Measurements from ENCODE around the gene SWSAP1.
"Not testable (repeated sequence)": the region's sequence is repeated elsewhere in the genome, so short reads cannot be mapped to it uniquely, and the experiment has no call there.

SWSAP1 gene, protein sequence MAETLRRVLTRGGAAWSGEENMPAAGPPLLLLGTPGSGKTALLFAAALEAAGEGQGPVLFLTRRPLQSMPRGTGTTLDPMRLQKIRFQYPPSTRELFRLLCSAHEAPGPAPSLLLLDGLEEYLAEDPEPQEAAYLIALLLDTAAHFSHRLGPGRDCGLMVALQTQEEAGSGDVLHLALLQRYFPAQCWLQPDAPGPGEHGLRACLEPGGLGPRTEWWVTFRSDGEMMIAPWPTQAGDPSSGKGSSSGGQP

DNA sequence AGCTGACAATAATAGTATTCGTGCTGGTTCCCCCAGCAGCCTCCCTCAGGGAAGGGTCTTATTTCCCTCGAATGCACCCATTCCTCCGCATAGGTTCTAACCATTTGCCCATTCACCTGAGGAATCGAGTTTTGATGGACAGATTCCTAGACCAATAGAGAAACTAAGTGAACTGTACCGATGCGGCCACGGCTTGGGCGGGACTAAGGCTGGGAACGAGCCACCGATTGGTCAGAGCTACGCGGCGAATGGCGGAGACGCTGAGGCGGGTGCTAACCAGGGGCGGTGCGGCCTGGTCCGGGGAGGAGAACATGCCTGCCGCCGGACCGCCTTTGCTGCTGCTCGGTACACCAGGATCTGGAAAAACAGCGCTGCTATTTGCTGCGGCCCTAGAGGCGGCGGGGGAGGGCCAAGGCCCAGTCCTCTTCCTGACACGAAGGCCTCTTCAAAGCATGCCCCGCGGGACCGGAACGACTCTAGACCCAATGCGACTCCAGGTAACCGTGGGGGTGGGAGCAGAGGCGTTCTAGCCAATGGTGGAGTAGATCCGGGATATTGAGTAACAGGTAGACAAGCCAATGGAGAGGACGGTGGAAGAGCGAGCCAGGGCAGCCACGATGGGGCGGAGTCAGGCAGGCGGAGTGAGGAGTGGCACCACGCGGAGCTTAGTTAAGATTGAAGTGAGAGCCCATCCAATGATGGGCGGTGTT lies at the start of gene SWSAP1:
Gene SWSAP1, plus strand, starts transcription at position 234 of the 710 bp plus-strand sequence. Its CDS starts 15 bp downstream, at position 249.
- TF ChIP-seq JUND (IDR thresholded peaks at IDR 0.05; ENCODE audit: low read depth), result no peak
- peak; percentile 98 to 99 for DNase-seq (ENCODE audit: low read depth in 1 of 2, low spot score in 1 of 2)
- in situ Hi-C loops (cut with HindIII; ENCODE audit: low pct_unique_long_range_greater_than_20kb, low sequenced_read_pairs), result no loop called here

DNA sequence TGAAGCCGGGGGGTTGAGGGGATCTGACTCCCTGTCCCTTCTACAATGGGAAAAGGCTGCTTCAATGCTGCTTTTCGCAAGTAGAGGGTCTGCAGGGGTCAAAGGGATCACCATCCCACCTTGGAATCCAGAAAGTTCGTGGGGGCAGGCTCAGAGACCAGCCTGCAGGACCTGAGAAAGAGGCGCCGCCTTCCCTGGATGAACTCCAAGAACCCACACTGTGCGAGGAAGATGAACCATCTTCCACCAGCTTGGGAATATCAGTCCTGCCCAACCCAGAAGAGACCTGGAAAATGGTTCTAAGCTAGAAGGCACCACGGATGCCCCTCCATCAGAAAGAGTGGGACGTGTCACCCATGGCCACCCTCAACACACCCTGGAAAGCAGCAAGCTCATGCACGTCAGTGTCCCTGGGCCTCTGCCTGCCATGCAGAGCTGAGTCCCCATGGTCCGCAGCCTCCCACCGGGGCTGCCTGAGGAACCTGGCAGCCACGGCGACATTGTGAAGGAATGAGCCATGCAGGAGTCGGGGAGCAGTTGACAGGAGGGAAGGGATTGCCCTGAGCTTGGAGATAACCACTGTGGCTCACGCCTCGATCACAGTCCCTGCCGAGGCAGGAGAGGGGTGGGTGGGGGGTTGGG lies 49.6 kb upstream of the SWSAP1 start:
- TF ChIP-seq JUND (IDR thresholded peaks at IDR 0.05; ENCODE audit: low read depth), result no peak
- in situ Hi-C loops (cut with HindIII; ENCODE audit: low pct_unique_long_range_greater_than_20kb, low sequenced_read_pairs), result no loop called here
- no peak for DNase-seq (ENCODE audit: low read depth in 1 of 2, low spot score in 1 of 2)

DNA sequence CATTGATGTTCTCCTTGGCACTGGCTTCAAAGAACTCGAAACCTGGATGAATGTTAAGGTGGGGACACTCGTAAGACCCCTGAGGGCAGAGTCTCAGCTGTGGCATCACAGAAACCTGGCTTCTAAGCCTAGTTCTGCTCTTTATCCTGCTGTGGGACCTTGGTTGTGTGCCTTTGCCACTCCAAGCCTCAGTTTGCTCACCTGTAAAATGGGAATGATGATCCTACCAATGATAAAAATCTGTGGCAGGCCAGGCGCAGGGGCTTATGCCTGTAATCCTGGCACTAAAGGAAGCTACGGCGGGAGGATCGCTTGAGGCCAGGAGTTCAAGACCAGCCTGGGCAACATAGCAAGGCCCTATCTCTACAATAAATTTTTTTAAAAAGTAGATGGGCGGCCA lies 48.9 kb upstream of the SWSAP1 start:
- TF ChIP-seq JUND (IDR thresholded peaks at IDR 0.05; ENCODE audit: low read depth), result no peak
- in situ Hi-C loops (cut with HindIII; ENCODE audit: low pct_unique_long_range_greater_than_20kb, low sequenced_read_pairs), result no loop called here
- DNase-seq (ENCODE audit: low read depth in 1 of 2, low spot score in 1 of 2), result no peak

DNA sequence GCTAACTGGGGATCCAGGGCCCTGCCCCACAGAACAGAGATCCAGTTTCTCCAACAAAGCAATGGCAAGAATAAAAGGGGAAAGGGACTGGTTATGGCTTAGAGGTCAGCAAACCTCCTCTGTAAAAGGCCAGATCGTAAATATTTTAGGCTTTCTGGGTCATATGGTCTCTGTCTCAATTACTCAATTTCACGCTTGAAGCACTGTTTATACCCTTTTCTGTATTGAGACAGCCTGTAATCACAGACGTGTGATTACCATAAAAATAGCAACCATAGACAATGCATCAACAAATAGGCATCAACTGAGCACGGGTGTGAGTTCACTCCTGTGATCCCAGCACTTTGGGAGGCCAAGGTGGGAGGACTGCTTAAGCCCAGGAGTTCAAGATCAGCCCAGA lies 44.3 kb upstream of the SWSAP1 start:
- in situ Hi-C loops (cut with HindIII; ENCODE audit: low pct_unique_long_range_greater_than_20kb, low sequenced_read_pairs), result no loop called here
- no peak for DNase-seq (ENCODE audit: low read depth in 1 of 2, low spot score in 1 of 2)
- no peak for TF ChIP-seq JUND (IDR thresholded peaks at IDR 0.05; ENCODE audit: low read depth)

DNA sequence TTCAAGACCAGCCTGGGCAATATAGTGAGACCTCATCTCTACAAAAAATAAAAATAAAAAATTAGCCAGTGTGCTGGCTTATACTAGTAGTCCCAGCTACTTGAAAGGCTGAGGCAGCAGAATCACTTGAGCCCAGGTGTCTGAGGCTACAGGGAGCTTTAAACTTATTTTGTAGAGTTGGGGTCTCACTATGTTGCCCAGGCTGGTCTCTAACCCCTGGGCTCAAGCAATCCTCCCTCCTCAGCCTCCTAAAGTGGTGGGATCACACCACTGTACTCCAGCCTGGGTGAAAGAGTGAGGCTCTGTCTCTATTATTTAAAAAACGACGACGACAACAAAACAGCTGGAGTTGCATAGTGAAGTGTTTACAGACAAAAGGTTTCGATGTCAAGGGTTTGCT lies 43.0 kb upstream of the SWSAP1 start:
- in situ Hi-C loops (cut with HindIII; ENCODE audit: low pct_unique_long_range_greater_than_20kb, low sequenced_read_pairs), result no loop called here
- DNase-seq (ENCODE audit: low read depth in 1 of 2, low spot score in 1 of 2), result no peak
- TF ChIP-seq JUND (IDR thresholded peaks at IDR 0.05; ENCODE audit: low read depth), result no peak

DNA sequence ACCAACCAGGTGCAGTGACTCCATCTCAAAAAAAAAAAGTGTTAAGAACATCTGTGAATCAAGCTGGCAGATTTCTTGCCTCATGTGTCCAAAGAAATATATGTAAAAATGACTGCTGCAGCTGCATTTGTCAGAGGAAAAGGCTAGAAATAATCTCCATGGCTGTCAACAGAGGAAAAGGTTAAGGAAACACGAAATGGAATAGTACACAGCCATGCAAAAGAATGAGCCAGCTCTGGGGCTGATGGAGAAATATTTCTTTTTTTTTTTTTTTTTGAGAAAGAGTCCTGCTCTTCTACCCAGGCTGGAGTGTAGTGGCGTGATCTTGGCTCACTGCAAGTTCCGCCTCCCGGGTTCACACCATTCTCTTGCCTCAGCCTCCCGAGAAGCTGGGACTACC lies 41.6 kb upstream of the SWSAP1 start:
- in situ Hi-C loops (cut with HindIII; ENCODE audit: low pct_unique_long_range_greater_than_20kb, low sequenced_read_pairs), result no loop called here
- DNase-seq (ENCODE audit: low read depth in 1 of 2, low spot score in 1 of 2), result no peak
- no peak for TF ChIP-seq JUND (IDR thresholded peaks at IDR 0.05; ENCODE audit: low read depth)

DNA sequence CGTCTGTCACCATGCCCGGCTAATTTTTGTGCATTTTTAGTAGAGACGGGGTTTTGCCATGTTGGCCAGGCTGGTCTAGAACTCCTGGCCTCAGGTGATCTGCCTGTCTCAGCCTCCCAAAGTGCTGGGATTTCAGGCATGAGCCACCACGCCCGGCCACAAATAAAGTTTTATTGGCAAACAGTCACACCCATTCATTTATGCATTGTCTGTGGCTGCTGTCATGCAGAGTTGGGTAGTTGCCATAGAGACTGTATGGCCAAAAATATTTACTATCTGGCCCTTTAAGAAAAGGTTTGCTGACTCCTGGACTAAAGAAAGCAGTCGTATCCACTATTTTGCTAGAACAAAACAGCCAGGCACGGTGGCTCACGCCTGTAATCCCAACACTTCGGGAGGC lies 40.6 kb upstream of the SWSAP1 start:
- in situ Hi-C loops (cut with HindIII; ENCODE audit: low pct_unique_long_range_greater_than_20kb, low sequenced_read_pairs); DNase-seq (ENCODE audit: low read depth in 1 of 2, low spot score in 1 of 2): not testable (repeated sequence)

DNA sequence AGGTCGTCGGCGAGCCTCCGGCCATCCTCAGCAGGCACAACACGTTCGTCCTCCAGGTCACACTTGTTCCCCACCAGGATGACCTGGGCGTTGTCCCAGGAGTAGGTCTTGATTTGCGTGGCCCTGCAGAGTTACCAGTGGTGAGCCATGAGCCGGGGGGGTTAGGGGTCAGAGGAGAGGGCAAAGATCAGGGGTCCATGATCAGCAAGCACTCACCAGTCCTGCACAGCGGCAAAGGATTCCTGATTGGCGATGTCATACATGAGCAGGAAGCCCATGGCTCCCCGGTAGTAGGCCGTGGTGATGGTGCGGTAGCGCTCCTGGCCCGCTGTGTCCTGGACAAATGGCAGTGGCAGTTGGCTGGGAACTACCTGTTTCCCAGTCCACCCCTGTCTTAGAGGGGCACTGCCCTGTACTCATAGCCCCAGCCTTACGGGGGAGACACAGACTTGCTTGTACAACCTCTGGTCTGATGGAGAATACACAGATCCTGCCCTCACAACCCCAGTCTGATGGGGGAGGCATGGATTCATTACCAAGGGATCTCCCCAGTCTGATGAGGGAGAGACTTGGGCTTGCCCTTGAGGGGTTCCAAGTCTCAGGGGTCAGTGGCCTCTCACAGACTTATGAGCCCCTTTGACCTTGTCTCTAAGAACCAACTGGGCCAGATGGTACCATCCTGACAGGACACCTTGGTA lies 38.9 kb upstream of the SWSAP1 start:
- no peak for TF ChIP-seq JUND (IDR thresholded peaks at IDR 0.05; ENCODE audit: low read depth)
- in situ Hi-C loops (cut with HindIII; ENCODE audit: low pct_unique_long_range_greater_than_20kb, low sequenced_read_pairs), result no loop called here
- no peak for DNase-seq (ENCODE audit: low read depth in 1 of 2, low spot score in 1 of 2)

DNA sequence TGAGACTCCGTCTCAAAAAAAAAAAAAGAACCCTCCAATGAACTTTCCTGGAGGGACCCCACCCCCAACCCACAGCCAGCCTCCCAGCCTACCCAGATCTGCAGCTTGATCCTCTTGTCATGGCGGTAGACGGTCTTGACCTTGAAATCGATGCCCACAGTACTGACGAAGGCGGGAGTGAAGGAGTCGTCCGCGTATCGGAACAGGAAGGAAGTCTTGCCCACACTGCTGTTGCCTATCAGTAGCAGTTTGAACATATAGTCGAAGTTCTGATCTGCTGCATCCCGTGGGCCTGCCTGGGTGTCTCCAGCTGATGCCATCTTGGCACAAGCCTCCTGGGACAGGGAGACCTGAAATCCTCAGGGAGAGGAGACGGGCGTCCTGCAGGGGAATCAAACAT lies 37.4 kb upstream of the SWSAP1 start:
- TF ChIP-seq JUND (IDR thresholded peaks at IDR 0.05; ENCODE audit: low read depth), result no peak
- in situ Hi-C loops (cut with HindIII; ENCODE audit: low pct_unique_long_range_greater_than_20kb, low sequenced_read_pairs), result no loop called here
- no peak for DNase-seq (ENCODE audit: low read depth in 1 of 2, low spot score in 1 of 2)

DNA sequence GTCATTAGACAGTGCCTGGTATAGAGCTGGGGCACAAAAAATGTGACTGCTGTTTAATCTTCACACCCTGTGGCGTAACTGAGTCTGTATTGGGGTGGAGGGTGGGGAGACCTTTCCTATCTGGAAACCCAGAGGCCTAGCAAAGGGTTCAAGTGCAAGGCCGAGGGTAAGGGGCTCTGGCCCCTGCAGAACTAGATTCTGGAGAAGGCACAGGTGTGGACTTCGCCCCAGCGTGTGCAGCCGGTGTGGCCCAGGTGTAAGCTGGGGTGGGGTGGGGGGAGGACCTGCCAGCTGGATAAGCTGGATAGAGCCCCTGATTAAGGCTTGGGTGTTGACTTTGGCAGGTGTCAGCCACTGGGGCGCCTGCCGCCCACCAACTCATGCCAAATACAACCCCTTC lies 36.3 kb upstream of the SWSAP1 start:
- in situ Hi-C loops (cut with HindIII; ENCODE audit: low pct_unique_long_range_greater_than_20kb, low sequenced_read_pairs), result no loop called here
- no peak for TF ChIP-seq JUND (IDR thresholded peaks at IDR 0.05; ENCODE audit: low read depth)
- DNase-seq (ENCODE audit: low read depth in 1 of 2, low spot score in 1 of 2), result no peak

DNA sequence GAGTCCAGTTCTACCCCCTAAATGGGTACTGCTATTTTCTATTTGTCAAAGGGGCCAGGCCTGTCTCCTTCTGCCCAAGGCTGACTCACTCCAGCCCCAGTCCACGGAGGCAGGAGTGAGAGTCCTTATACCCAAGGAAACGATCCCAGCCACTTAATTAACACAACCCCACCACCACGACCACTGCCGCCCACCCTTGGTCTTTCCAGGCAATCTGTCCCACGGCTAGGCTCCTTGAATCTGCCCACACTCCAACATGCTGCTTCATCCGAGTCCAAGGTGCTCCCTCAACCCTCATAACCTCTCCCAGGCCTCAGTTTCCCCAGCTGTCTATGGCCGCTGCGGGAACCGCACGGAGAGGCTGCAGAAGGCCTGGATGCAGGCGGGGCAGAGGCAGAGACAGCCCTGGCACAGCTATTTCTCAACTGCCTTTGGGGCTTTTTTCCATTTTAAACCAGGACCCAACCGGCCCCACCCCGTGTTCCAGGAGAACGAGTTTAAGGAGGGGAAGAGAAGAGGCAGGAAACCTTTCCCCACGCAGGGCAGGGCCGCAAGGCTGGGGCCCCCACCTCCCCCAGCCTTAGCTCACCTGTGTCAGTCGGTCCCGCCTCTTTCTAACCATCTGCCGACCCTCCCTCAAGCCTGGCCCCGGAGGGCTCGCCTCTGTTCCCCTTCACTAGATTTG lies 35.8 kb upstream of the SWSAP1 start:
- peak in 1 of 2 experiments; percentile 60 for DNase-seq (ENCODE audit: low read depth in 1 of 2, low spot score in 1 of 2)
- TF ChIP-seq JUND (IDR thresholded peaks at IDR 0.05; ENCODE audit: low read depth), result no peak
- in situ Hi-C loops (cut with HindIII; ENCODE audit: low pct_unique_long_range_greater_than_20kb, low sequenced_read_pairs), result no loop called here

All from T47D (cell line).